A673 (cell line): ENCODE measurements around the gene KYAT1. TPM values are rescaled to one million over a fixed set of nuclear protein-coding genes. Genes with fewer than 3 reads are reported as not detected.

Source experiments
- BruUV-seq: library from RNA; stranded (reverse); fragments of 400-500 nt; replicated peaks from 2 replicates; lab custom pipeline; 2021; lab: Mats Ljungman, UMichigan
- CTCF ChIA-PET: fragments of 300-600 bp; sonication (Branson Sonifier 250); formaldehyde crosslinking; loops from one replicate; lab custom pipeline; 2022; ENCODE audit warnings: antibody characterized with exemption; lab: Charles Lee
- POLR2A ChIA-PET: fragments of 300-600 bp; sonication (Branson Sonifier 250); formaldehyde crosslinking; loops from one replicate; lab custom pipeline; 2022; ENCODE audit warnings: antibody characterized with exemption; ENCODE audit not compliant: low non-redundant PET; lab: Charles Lee
- DNase-seq: peaks from one replicate; pipeline ENCODE4 v3.0.0-alpha.2; 2015; ENCODE audit warnings: low spot score
- H3K27ac ChIP-seq: fragments of 200-600 bp; sonication (generic); 2 replicates; pipeline ENCODE4 v1.5.1; 2016; ENCODE audit warnings: mixed run types, low read depth, mild to moderate bottlenecking, mixed read lengths, antibody characterized with exemption, low read length; ENCODE audit not compliant: poor library complexity, severe bottlenecking
- H3K27me3 ChIP-seq: fragments of 200-600 bp; sonication (generic); replicated peaks from 2 replicates; pipeline ENCODE4 v1.6.1; 2017; ENCODE audit warnings: mixed run types, low read depth, mild to moderate bottlenecking, mixed read lengths, antibody characterized with exemption, low read length; ENCODE audit not compliant: insufficient read depth, poor library complexity
- H3K36me3 ChIP-seq: fragments of 200-600 bp; sonication (generic); 2 replicates; pipeline ENCODE4 v1.6.1; 2016; ENCODE audit warnings: mixed run types, mild to moderate bottlenecking, mixed read lengths, antibody characterized with exemption, low read length; ENCODE audit not compliant: insufficient read depth, poor library complexity, severe bottlenecking
- H3K4me1 ChIP-seq: fragments of 200-600 bp; sonication (generic); 2 replicates; pipeline ENCODE4 v1.6.1; 2017; ENCODE audit warnings: mixed run types, mild to moderate bottlenecking, mixed read lengths, antibody characterized with exemption, low read length; ENCODE audit not compliant: insufficient read depth, poor library complexity, severe bottlenecking
- H3K4me3 ChIP-seq: fragments of 200-600 bp; sonication (generic); 2 replicates; pipeline ENCODE4 v1.5.1; 2016; ENCODE audit warnings: low read depth, mixed run types, mild to moderate bottlenecking, mixed read lengths, low read length; ENCODE audit not compliant: poor library complexity, severe bottlenecking
- H3K9me3 ChIP-seq: fragments of 200-600 bp; sonication (generic); 2 replicates; pipeline ENCODE4 v1.6.1; 2016; ENCODE audit warnings: mixed run types, low read depth, mild to moderate bottlenecking, mixed read lengths, antibody characterized with exemption, low read length; ENCODE audit not compliant: poor library complexity, severe bottlenecking
- EZH2 ChIP-seq: fragments of 200-600 bp; sonication (generic); IDR thresholded peaks from 2 replicates; pipeline ENCODE4 v1.6.1; 2017; ENCODE audit warnings: borderline replicate concordance, low read depth, mild to moderate bottlenecking, mixed read lengths, antibody characterized with exemption, low read length; ENCODE audit not compliant: poor library complexity, severe bottlenecking
- intact Hi-C: fragments of 100-400 bp; cut with micrococcal nuclease; formaldehyde crosslinking; loops from one replicate; pipeline ENCODE4 v1.10.0; 2022; ENCODE audit not compliant: unreplicated experiment
- total RNA-seq: library from RNA; stranded (reverse); gene quantifications from 2 replicates; pipeline ENCODE4 v1.2.3, GENCODE V29; 2021
- TF ChIP-seq, protein P1 (sequence below): fragments of 300-800, 200-600 bp; sonication (generic); conservative IDR thresholded peaks from 2 replicates; pipeline ENCODE4 v1.5.1; 2017; ENCODE audit warnings: low read depth, mild to moderate bottlenecking, antibody characterized with exemption, low read length, moderate library complexity, mixed read lengths

Gene KYAT1
- total RNA-seq, 1 experiment from 2014 or later: 17.9 TPM

DNA sequence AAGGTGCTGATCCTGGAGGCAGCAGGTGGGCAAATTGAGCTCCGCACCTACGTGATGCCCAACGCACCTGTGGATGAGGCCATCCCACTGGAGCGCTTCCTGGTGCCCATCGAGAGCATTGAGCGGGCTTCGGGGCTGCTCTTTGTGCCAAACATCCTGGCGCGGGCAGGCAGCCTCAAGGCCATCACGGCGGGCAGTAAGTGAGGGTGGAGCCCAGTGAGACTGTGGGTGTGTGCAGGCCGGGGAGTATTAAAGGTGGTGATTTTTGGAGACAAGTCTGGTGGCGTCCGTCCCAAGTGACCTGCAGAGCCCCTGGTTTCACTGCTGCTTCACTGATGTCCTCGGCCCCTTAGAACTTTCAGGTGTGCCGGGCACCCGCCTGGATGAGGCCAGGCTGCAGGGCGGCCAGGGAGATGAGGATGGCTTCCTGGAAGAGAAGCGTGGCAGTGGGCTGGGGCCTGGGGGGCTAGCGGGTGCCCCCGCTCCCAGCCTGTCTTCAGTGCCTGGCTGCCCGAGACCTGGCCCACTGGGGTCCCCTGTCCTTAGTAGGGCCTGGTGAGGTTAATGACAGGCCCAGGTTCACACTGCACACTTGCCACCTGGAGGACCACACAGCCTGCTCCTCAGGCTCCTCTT is 59.2 kb downstream of the KYAT1 start:
- H3K36me3 ChIP-seq: peaks cover 60% of the 10 kb centered on the region
- H3K27ac ChIP-seq: no peak overlapping the region
- CTCF ChIA-PET: no interaction called here
- POLR2A ChIA-PET: no interaction called here
- intact Hi-C loops: no loop called here
- no peak overlapping the region for H3K4me3 ChIP-seq
- no TSS peak for BruUV-seq
- H3K9me3 ChIP-seq: no peaks in the 10 kb centered on the region
- DNase-seq: no peak
- no peaks in the 10 kb centered on the region for H3K27me3 ChIP-seq
- no peak for TF ChIP-seq EZH2
- TF ChIP-seq, protein P1, sequence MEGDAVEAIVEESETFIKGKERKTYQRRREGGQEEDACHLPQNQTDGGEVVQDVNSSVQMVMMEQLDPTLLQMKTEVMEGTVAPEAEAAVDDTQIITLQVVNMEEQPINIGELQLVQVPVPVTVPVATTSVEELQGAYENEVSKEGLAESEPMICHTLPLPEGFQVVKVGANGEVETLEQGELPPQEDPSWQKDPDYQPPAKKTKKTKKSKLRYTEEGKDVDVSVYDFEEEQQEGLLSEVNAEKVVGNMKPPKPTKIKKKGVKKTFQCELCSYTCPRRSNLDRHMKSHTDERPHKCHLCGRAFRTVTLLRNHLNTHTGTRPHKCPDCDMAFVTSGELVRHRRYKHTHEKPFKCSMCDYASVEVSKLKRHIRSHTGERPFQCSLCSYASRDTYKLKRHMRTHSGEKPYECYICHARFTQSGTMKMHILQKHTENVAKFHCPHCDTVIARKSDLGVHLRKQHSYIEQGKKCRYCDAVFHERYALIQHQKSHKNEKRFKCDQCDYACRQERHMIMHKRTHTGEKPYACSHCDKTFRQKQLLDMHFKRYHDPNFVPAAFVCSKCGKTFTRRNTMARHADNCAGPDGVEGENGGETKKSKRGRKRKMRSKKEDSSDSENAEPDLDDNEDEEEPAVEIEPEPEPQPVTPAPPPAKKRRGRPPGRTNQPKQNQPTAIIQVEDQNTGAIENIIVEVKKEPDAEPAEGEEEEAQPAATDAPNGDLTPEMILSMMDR: no peak
- H3K4me1 ChIP-seq: peaks cover 7% of the 10 kb centered on the region

DNA sequence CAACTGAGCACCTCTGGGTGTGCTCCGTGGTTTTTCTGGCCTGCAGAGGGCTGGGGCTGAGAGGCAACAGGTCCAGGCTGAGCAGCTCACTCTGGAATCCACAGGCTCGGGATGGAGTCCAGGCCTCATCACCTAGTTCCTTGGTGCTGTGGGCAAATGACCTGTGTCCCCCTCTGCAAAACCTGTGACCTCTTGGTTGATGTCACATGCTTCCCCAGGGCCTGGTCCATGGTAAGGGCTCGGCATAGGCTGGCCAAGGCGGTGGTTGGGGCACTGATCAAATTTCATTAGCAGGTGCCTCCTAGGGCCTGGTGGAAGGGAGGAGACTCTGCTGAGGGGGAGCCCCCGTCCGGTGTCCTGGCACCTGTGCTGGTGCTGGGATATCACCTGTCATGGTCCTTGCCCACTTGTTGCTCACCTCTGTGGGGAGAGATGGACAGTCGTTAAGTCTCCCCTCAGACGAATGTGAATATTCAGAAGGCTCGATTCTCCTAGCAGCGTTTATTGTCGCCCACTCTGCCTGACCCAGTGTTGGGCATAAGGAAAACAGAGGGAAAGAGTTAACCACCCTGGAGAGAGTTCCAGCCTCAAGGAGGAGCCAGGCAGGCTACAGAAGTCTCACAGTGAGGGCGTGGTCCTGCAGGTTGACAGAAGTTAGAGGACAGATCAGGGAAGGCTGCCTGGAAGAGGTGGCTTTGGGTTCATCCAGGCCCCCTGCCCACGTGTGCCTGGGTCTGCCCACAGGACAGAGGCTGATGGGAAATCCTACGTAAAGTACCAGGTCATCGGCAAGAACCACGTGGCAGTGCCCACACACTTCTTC is 60.0 kb downstream of the KYAT1 start:
- CTCF ChIA-PET: no interaction called here
- Histone ChIP-seq H3K4me3 (no peak overlapping the region), H3K27me3 (no peaks in the 10 kb centered on the region), H3K9me3 (no peaks in the 10 kb centered on the region), H3K36me3 (peaks cover 53% of the 10 kb centered on the region), H3K4me1 (peaks cover 7% of the 10 kb centered on the region), H3K27ac (no peak overlapping the region)
- no peak for DNase-seq
- intact Hi-C loops: no loop called here
- TF ChIP-seq EZH2: no peak
- TF ChIP-seq, protein P1: no peak
- no TSS peak for BruUV-seq
- POLR2A ChIA-PET: interaction anchor here (0.6 kb wide), 1 partner anchor 8 kb away, joined by 3 read pairs; the partner anchor contains the start of gene SPOUT1

DNA sequence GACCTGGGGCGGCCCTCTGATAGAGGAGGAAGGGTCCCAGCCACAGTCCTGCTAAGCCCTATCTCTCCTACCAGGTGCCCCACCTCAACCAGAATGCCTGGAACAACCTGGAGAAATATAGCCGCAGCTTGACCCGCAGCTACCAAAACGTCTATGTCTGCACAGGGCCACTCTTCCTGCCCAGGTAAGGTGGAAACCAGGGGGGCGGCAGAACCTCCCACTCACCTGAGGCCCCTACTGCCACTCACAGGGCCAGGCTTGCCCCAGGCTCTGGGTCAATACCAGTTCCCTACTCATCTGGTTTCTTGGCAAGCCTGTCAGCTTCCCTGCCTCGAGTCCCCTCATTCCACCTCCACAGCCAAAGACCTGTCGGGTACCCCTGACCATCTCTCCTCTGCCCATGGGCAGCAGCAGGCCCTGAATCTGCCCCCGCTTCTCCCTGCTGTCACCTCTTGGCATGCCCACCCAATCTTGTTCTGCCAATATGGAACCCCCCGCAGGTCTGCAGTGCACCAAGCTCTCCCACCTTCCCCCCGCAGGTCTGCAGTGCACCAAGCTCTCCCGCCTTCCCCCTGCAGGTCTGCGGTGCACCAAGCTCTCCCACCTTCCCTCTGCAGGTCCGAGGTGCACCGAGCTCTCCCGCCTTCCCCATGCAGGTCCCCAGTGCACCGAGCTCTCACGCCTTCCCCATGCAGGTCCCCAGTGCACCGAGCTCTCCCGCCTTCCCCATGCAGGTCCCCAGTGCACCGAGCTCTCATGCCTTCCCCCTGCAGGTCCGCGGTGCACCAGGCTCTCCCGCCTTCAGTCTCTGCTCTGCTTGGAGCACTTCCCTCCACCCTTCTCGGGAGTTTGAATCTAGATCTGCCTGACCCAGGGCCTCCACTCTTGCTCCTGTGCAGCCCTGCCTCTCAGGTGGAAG is 60.8 kb downstream of the KYAT1 start:
- intact Hi-C loops: no loop called here
- DNase-seq: no peak
- Histone ChIP-seq H3K27me3 (no peaks in the 10 kb centered on the region), H3K4me1 (peaks cover 7% of the 10 kb centered on the region), H3K9me3 (no peaks in the 10 kb centered on the region), H3K4me3 (no peak overlapping the region), H3K27ac (peak overlapping the region; percentile 53), H3K36me3 (peaks cover 44% of the 10 kb centered on the region)
- BruUV-seq: no TSS peak
- ChIA-PET POLR2A (interaction anchor here (0.6 kb wide), 1 partner anchor 9 kb away, joined by 3 read pairs; the partner anchor contains the start of gene SPOUT1), CTCF (interaction anchor here (0.6 kb wide), 1 partner anchor 845 kb away, joined by 3 read pairs; the partner anchor contains the start of gene PRRX2)
- TF ChIP-seq, protein P1: no peak
- no peak for TF ChIP-seq EZH2
